ENCODE measurements around the gene CXXC5.

The CXXC5 gene

GRCh38 chr5:139654871-139655491 lies 6.8 kb downstream of the CXXC5 start:
- no peak for DNase-seq (ENCODE audit: extremely low read depth, low read depth)
- TF ChIP-seq CTCF (IDR thresholded peaks at IDR 0.05; ENCODE audit: low read depth, low read length), result no peak

- no peak for TF ChIP-seq CTCF (IDR thresholded peaks at IDR 0.05; ENCODE audit: low read depth, low read length)
- DNase-seq (ENCODE audit: extremely low read depth, low read depth), result no peak
Observed at GRCh38 chr5:139655727-139656271, 7.7 kb downstream of the CXXC5 start.

GRCh38 chr5:139657363-139658321 lies 9.5 kb downstream of the CXXC5 start:
- DNase-seq (ENCODE audit: extremely low read depth, low read depth), result no peak
- no peak for TF ChIP-seq CTCF (IDR thresholded peaks at IDR 0.05; ENCODE audit: low read depth, low read length)

GRCh38 chr5:139658501-139658927 lies 10.4 kb downstream of the CXXC5 start:
- TF ChIP-seq CTCF (IDR thresholded peaks at IDR 0.05; ENCODE audit: low read depth, low read length), result no peak; the same call in 1 of the 2 replicates
- DNase-seq (ENCODE audit: extremely low read depth, low read depth), result no peak

GRCh38 chr5:139658928-139659667 lies 10.9 kb downstream of the CXXC5 start:
- DNase-seq (ENCODE audit: extremely low read depth, low read depth), result no peak
- TF ChIP-seq CTCF (IDR thresholded peaks at IDR 0.05; ENCODE audit: low read depth, low read length), result no peak

GRCh38 chr5:139659695-139660101 lies 11.5 kb downstream of the CXXC5 start:
- DNase-seq (ENCODE audit: extremely low read depth, low read depth), result no peak

More at GRCh38 chr5:139659695-139660101, 11.5 kb downstream of the CXXC5 start:
- no peak for TF ChIP-seq CTCF (IDR thresholded peaks at IDR 0.05; ENCODE audit: low read depth, low read length)

Data from AG09319 (cell line).